HepG2 (cell line): ENCODE data around the gene ENGASE. TPM values are rescaled to one million over a fixed set of nuclear protein-coding genes. Genes with fewer than 3 reads are reported as not detected.

Source experiments
- ATF7 ChIP-seq, 2 experiments: fragments of 450-650 bp in 1 of 2; sonication (generic) in 1 of 2; formaldehyde crosslinking in 1 of 2; IDR thresholded peaks; 2 replicates each; pipeline versions ENCODE4 v1.4.0 to v1.6.1; 2016 to 2020; ENCODE audit warnings: antibody characterized with exemption in 1 of 2, mild to moderate bottlenecking in 1 of 2, missing genetic modification reagents in 1 of 2
- BRF2 ChIP-seq: sonication (generic); formaldehyde crosslinking; IDR thresholded peaks from 2 replicates; pipeline ENCODE4 v1.8.1; 2022; ENCODE audit warnings: mild to moderate bottlenecking, missing genetic modification reagents
- ESRRA ChIP-seq: sonication (generic); formaldehyde crosslinking; IDR thresholded peaks from 2 replicates; pipeline ENCODE4 v1.5.1; 2020; ENCODE audit warnings: mild to moderate bottlenecking, low read depth, missing genetic modification reagents
- FOSL2 ChIP-seq: sonication (generic); formaldehyde crosslinking; IDR thresholded peaks from 2 replicates; pipeline ENCODE4 v1.4.0; 2020; ENCODE audit warnings: missing genetic modification reagents
- HIC2 ChIP-seq: sonication (generic); formaldehyde crosslinking; IDR thresholded peaks from 2 replicates; pipeline ENCODE4 v1.9.0; 2022; ENCODE audit warnings: low read depth, missing genetic modification reagents
- LRRFIP1 ChIP-seq: sonication (generic); formaldehyde crosslinking; conservative IDR thresholded peaks from 2 replicates; pipeline ENCODE4 v1.4.0; 2020; ENCODE audit warnings: missing genetic modification reagents
- NR0B2 ChIP-seq: sonication (generic); formaldehyde crosslinking; IDR thresholded peaks from 2 replicates; pipeline ENCODE4 v1.4.0; 2020; ENCODE audit warnings: mild to moderate bottlenecking, missing genetic modification reagents
- PRDM10 ChIP-seq: sonication (generic); formaldehyde crosslinking; IDR thresholded peaks from 2 replicates; pipeline ENCODE4 v1.4.0; 2020; ENCODE audit warnings: low read depth, missing genetic modification reagents
- RXRB ChIP-seq: IDR thresholded peaks from 2 replicates; pipeline ENCODE4 v1.6.1; 2016; ENCODE audit warnings: borderline replicate concordance, missing genetic modification reagents, missing compliant biosample characterization
- SOX6 ChIP-seq, 2 experiments: fragments of 450-650 bp in 1 of 2; sonication (generic) in 1 of 2; formaldehyde crosslinking in 1 of 2; IDR thresholded peaks; 2 replicates each; pipeline versions ENCODE4 v1.4.0 to v1.6.1; 2017 to 2020; ENCODE audit warnings: antibody characterized with exemption in 1 of 2, mild to moderate bottlenecking in 1 of 2, missing genetic modification reagents in 1 of 2
- THRA ChIP-seq: sonication (generic); formaldehyde crosslinking; IDR thresholded peaks from 2 replicates; pipeline ENCODE4 v1.4.0; 2020; ENCODE audit warnings: missing genetic modification reagents, borderline replicate concordance
- ZNF180 ChIP-seq: sonication (generic); formaldehyde crosslinking; IDR thresholded peaks from 2 replicates; pipeline ENCODE4 v1.4.0; 2020; ENCODE audit warnings: low read depth, missing genetic modification reagents, borderline replicate concordance
- ZNF282 ChIP-seq: fragments of 450-650 bp; IDR thresholded peaks from 2 replicates; pipeline ENCODE4 v1.6.1; 2018; ENCODE audit not compliant: partially characterized antibody
- ZSCAN20 ChIP-seq: sonication (generic); formaldehyde crosslinking; IDR thresholded peaks from 2 replicates; pipeline ENCODE4 v1.4.0; 2020; ENCODE audit warnings: missing genetic modification reagents, mild to moderate bottlenecking, borderline replicate concordance
- ZSCAN21 ChIP-seq: sonication (generic); formaldehyde crosslinking; IDR thresholded peaks from 2 replicates; pipeline ENCODE4 v1.8.0; 2022; ENCODE audit warnings: mild to moderate bottlenecking, missing genetic modification reagents, moderate library complexity, borderline replicate concordance
- polyA plus RNA-seq, 8 experiments: library from polyadenylated mRNA; depleted of rRNA in 3 of 8; stranded (reverse) in 7 of 8; unstranded in 1 of 8; fragments of >200 nt; fragmentation: Illumina TruSeq in 4 of 8; extraction: Trizol in 4 of 8; gene quantifications; 2 replicates each; pipeline versions ENCODE4 v1.2.1 to v1.2.3, GENCODE V29; 2011 to 2016; ENCODE audit warnings: low read depth in 4 of 8, missing spikeins in 1 of 8, mixed read lengths in 1 of 8; ENCODE audit not compliant: insufficient read depth in 1 of 8
- total RNA-seq, 5 experiments: library from RNA; depleted of rRNA; stranded (reverse); fragments of >200 nt; fragmentation: Illumina TruSeq; extraction: Trizol; gene quantifications; 2 replicates each; pipeline ENCODE4 v1.2.3, GENCODE V29; 2016; ENCODE audit warnings: low read depth in 1 of 5

The ENGASE gene
- total and polyA plus RNA-seq, 2 of the 13 experiments (the other 11 are each of a cell fraction or from before 2014, with no cell fraction given): 10.6 to 18.1 TPM

GRCh38 chr17:79042421-79043190 lies 32.0 kb upstream of the ENGASE start (continued):
- TF ChIP-seq ZSCAN21 (CRISPR knock-in tag): 0 out of 2 replicates have a peak, but pooled peaks have one; percentile 33
- peak; percentile 42 for TF ChIP-seq FOSL2 (CRISPR knock-in tag)
- no peak for TF ChIP-seq SOX6 (IDR thresholded peaks at IDR 0.05)
- 0 out of 2 replicates have a peak, but pooled peaks have one; percentile 11 for TF ChIP-seq SOX6 (CRISPR knock-in tag; IDR thresholded peaks at IDR 0.05)
- peak; percentile 28; the same call in 1 of the 2 replicates for TF ChIP-seq THRA (CRISPR knock-in tag)
- TF ChIP-seq NR0B2: no peak
- no peak for TF ChIP-seq BRF2 (CRISPR knock-in tag)
- no peak for TF ChIP-seq LRRFIP1
- TF ChIP-seq ESRRA (CRISPR knock-in tag): no peak
- no peak for TF ChIP-seq ZNF180 (CRISPR knock-in tag)
- peak; percentile 68; the same call in 1 of the 2 replicates for TF ChIP-seq HIC2 (CRISPR knock-in tag)
- no peak for TF ChIP-seq ZNF282
- 0 out of 2 replicates have a peak, but pooled peaks have one; percentile 39 for TF ChIP-seq ATF7 (IDR thresholded peaks at IDR 0.05)
- no peak for TF ChIP-seq ATF7 (CRISPR knock-in tag; IDR thresholded peaks at IDR 0.05)
- TF ChIP-seq RXRB: no peak
- no peak for TF ChIP-seq PRDM10
- no peak for TF ChIP-seq ZSCAN20 (CRISPR knock-in tag)
